AG10803 (cell line): ENCODE measurements around the gene ARL15.

Source experiments
- DNase-seq: peaks from one replicate; pipeline ENCODE4 v3.0.0; 2010; ENCODE audit warnings: low read depth
- H3K4me3 ChIP-seq: 2 replicates; pipeline ENCODE4 v1.5.1; 2011; ENCODE audit warnings: mild to moderate bottlenecking, low read length, control low read depth
- TF ChIP-seq, protein P1 (sequence below): conservative IDR thresholded peaks from 2 replicates; pipeline ENCODE4 v1.5.1; 2011; ENCODE audit warnings: mild to moderate bottlenecking, low read length, control low read depth, inconsistent platforms

ARL15 gene

GRCh38 chr5:54094706-54095105 lies 215.7 kb downstream of the ARL15 start:
- no peak for DNase-seq
- H3K4me3 ChIP-seq, result no peak overlapping the region
- TF ChIP-seq, protein P1, sequence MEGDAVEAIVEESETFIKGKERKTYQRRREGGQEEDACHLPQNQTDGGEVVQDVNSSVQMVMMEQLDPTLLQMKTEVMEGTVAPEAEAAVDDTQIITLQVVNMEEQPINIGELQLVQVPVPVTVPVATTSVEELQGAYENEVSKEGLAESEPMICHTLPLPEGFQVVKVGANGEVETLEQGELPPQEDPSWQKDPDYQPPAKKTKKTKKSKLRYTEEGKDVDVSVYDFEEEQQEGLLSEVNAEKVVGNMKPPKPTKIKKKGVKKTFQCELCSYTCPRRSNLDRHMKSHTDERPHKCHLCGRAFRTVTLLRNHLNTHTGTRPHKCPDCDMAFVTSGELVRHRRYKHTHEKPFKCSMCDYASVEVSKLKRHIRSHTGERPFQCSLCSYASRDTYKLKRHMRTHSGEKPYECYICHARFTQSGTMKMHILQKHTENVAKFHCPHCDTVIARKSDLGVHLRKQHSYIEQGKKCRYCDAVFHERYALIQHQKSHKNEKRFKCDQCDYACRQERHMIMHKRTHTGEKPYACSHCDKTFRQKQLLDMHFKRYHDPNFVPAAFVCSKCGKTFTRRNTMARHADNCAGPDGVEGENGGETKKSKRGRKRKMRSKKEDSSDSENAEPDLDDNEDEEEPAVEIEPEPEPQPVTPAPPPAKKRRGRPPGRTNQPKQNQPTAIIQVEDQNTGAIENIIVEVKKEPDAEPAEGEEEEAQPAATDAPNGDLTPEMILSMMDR, result no peak

GRCh38 chr5:54093861-54094260 lies 216.5 kb downstream of the ARL15 start:
- TF ChIP-seq, protein P1, result no peak
- no peak overlapping the region for H3K4me3 ChIP-seq
- DNase-seq, result peak; percentile 46

GRCh38 chr5:54093081-54093492 lies 217.3 kb downstream of the ARL15 start:
- DNase-seq, result no peak
- H3K4me3 ChIP-seq, result no peak overlapping the region
- TF ChIP-seq, protein P1, result no peak

- TF ChIP-seq, protein P1, result no peak
- no peak for DNase-seq
- no peak overlapping the region for H3K4me3 ChIP-seq
Observed at GRCh38 chr5:54091307-54092130, 218.9 kb downstream of the ARL15 start.

- TF ChIP-seq, protein P1, result peak; percentile 68
- no peak overlapping the region for H3K4me3 ChIP-seq
- peak; percentile 96 for DNase-seq
Observed at GRCh38 chr5:54090495-54091120, 219.8 kb downstream of the ARL15 start.

DNA sequence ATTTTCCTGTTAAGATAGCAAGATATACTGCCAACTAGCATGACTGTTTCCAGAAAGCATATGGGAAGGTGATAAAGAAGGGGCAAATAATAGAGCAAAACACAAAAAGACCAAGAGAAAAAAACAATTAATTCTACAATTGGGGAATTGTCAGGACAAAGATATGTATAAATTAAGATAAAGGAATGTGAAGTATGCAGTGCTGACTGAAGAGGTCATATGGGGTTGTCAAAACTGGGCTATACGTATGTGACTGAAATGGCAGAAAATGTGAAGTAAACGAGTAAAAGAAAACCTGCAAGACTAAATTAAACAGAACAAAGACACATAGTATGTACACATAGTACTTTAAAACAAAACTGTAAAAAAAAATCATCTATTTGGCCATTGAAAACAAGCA lies 222.3 kb downstream of the ARL15 start:
- TF ChIP-seq, protein P1, result no peak
- no peak for DNase-seq
- H3K4me3 ChIP-seq, result no peak overlapping the region

DNA sequence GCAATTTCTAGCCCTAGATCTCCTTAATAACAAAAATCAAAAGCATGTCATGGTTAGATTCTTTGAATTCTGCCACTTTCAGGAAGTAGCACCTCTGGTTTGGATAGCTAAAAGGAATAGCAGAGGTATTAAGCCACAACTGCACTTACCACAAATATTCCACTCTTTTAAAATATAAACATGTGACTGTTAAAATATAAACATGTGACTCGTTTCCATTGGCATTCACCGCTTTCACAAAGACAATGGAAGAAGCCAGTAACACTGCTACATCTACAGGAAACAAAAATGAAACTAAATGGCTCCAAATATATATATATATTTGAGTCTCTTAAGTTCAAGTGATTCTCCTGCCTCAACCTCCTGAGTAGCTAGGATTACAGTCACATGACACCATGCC lies 222.9 kb downstream of the ARL15 start:
- no peak overlapping the region for H3K4me3 ChIP-seq
- TF ChIP-seq, protein P1, result no peak
- DNase-seq, result peak; percentile 91
